ENCODE measurements around the gene GPR132. TPM values are rescaled to one million over a fixed set of nuclear protein-coding genes. Genes with fewer than 3 reads are reported as not detected.
A peak's percentile ranks its signal among the peaks of the same experiment; 100 is the strongest.

The GPR132 gene
- total and polyA plus RNA-seq, 8 donors = 0.61 to 10.4 (median 1.4) TPM

GRCh38 chr14:105047283-105048016 lies 17.8 kb downstream of the GPR132 start:
- ATAC-seq (no peak), DNase-seq (peak in 1 of 4 donors; percentile 77)
- TF ChIP-seq CTCF (IDR thresholded peaks at IDR 0.05) = no peak
- peaks cover 0 to 13% of the 10 kb centered on the region in 2 donors for H3K4me1 ChIP-seq
- intact Hi-C loops (cut with DNase I) = loop anchor here in 1 of 2 donors (5.0 to 10.0 kb wide), 2 partner anchors 70 to 153 kb away; partner anchors contain the start of gene AHNAK2
- H3K36me3 ChIP-seq = peaks cover 0 to 49% of the 10 kb centered on the region in 2 donors
- H3K9me3 ChIP-seq = no peaks in the 10 kb centered on the region
- no peak overlapping the region for H3K4me3 ChIP-seq
- H3K27me3 ChIP-seq = no peaks in the 10 kb centered on the region
- H3K27ac ChIP-seq = no peak overlapping the region

- Histone ChIP-seq H3K9me3 (no peaks in the 10 kb centered on the region), H3K27me3 (no peaks in the 10 kb centered on the region), H3K36me3 (peaks cover 0 to 44% of the 10 kb centered on the region in 2 donors), H3K4me3 (no peak overlapping the region), H3K4me1 (peaks cover 0 to 13% of the 10 kb centered on the region in 2 donors), H3K27ac (no peak overlapping the region)
- intact Hi-C loops (cut with DNase I) = loop anchor here in 1 of 2 donors (5.0 to 10.0 kb wide), 2 partner anchors 70 to 152 kb away; partner anchors contain the start of gene AHNAK2
- ATAC-seq (no peak), DNase-seq (peak in 1 of 4 donors; percentile 51)
- TF ChIP-seq CTCF (IDR thresholded peaks at IDR 0.05) = no peak
These were observed 18.3 kb downstream of the GPR132 start for GRCh38 chr14:105046891-105047282.

- peak; percentile 100 for TF ChIP-seq CTCF (IDR thresholded peaks at IDR 0.05)
- Histone ChIP-seq H3K27ac (no peak overlapping the region), H3K27me3 (no peaks in the 10 kb centered on the region), H3K36me3 (peaks cover 0 to 33% of the 10 kb centered on the region in 2 donors), H3K9me3 (no peaks in the 10 kb centered on the region), H3K4me1 (peaks cover 0 to 13% of the 10 kb centered on the region in 2 donors), H3K4me3 (no peak overlapping the region)
- intact Hi-C loops (cut with DNase I) = loop anchor here in 1 of 2 donors (5.0 to 10.0 kb wide), 2 partner anchors 69 to 151 kb away; partner anchors contain the start of gene AHNAK2
- peak; percentile 97 for ATAC-seq
- DNase-seq = peak; percentile 78 to 100 (median 91)
These were observed 19.4 kb downstream of the GPR132 start for GRCh38 chr14:105045710-105046326.

GRCh38 chr14:105043641-105044040 lies 21.6 kb downstream of the GPR132 start:
- no peaks in the 10 kb centered on the region for H3K27me3 ChIP-seq
- H3K4me1 ChIP-seq = peaks cover 0 to 13% of the 10 kb centered on the region in 2 donors
- no peak for TF ChIP-seq CTCF (IDR thresholded peaks at IDR 0.05)
- peaks cover 0 to 12% of the 10 kb centered on the region in 2 donors for H3K36me3 ChIP-seq
- H3K27ac ChIP-seq = no peak overlapping the region
- ATAC-seq = peak; percentile 3
- H3K9me3 ChIP-seq = no peaks in the 10 kb centered on the region
- intact Hi-C loops (cut with DNase I) = loop anchor here in 1 of 2 donors (10.0 kb wide), 1 partner anchor 149 kb away; no protein-coding TSS in a partner anchor
- no peak overlapping the region for H3K4me3 ChIP-seq
- DNase-seq = peak in 1 of 4 donors; percentile 33

- intact Hi-C loops (cut with DNase I) = loop anchor here in 1 of 2 donors (10.0 kb wide), 1 partner anchor 148 kb away; no protein-coding TSS in a partner anchor
- no peak for ATAC-seq
These were observed 22.4 kb downstream of the GPR132 start for GRCh38 chr14:105042813-105043212.

More at GRCh38 chr14:105042813-105043212, 22.4 kb downstream of the GPR132 start:
- no peak overlapping the region for H3K27ac ChIP-seq
- no peaks in the 10 kb centered on the region for H3K27me3 ChIP-seq
- no peak overlapping the region for H3K4me3 ChIP-seq
- no peak for TF ChIP-seq CTCF (IDR thresholded peaks at IDR 0.05)
- no peaks in the 10 kb centered on the region for H3K9me3 ChIP-seq
- DNase-seq = peak in 1 of 4 donors; percentile 57
- H3K36me3 ChIP-seq = peaks cover 0 to 6% of the 10 kb centered on the region in 2 donors
- peaks cover 0 to 13% of the 10 kb centered on the region in 2 donors for H3K4me1 ChIP-seq

Measured in left lung (tissue), 10 donors.